Kidney (tissue), 14 donors: ENCODE measurements around the gene TTC7B. TPM values are rescaled to one million over a fixed set of nuclear protein-coding genes. Genes with fewer than 3 reads are reported as not detected.
A peak's percentile ranks its signal among the peaks of the same experiment; 100 is the strongest.
"Not testable (repeated sequence)": the region's sequence is repeated elsewhere in the genome, so short reads cannot be mapped to it uniquely, and the experiment has no call there.

Source experiments
- DNase-seq, 5 donors: peaks; one replicate each; pipeline ENCODE4 v3.0.0-alpha.2; 2013 to 2020
- FAIRE-seq: peaks from 2 replicates; lab custom pipeline; 2012; peaks lifted over from hg19 to GRCh38; lab: Jason Lieb, UNC
- H3K27ac ChIP-seq, 2 donors: one replicate each; pipeline ENCODE4 v1.7.0; 2013; ENCODE audit warnings: low read depth in 2 of 2, low read length in 2 of 2, inconsistent platforms in 1 of 2
- H3K27me3 ChIP-seq: one replicate; pipeline ENCODE4 v1.7.1; 2013; ENCODE audit warnings: low read length, inconsistent platforms; ENCODE audit not compliant: control insufficient read depth, insufficient read depth
- H3K36me3 ChIP-seq, 3 donors: one replicate each; pipeline versions ENCODE4 v1.7.0 to v1.7.1; 2013; ENCODE audit warnings: low read length in 3 of 3, control low read depth in 1 of 3, inconsistent platforms in 1 of 3; ENCODE audit not compliant: insufficient read depth in 3 of 3, control insufficient read depth in 2 of 3
- H3K4me1 ChIP-seq, 3 donors: one replicate each; pipeline versions ENCODE4 v1.7.0 to v1.7.1; 2013; ENCODE audit warnings: low read length in 3 of 3, inconsistent platforms in 1 of 3, low read depth in 1 of 3; ENCODE audit not compliant: control insufficient read depth in 2 of 3, insufficient read depth in 2 of 3
- H3K4me3 ChIP-seq, 3 donors: one replicate each; pipeline versions ENCODE4 v1.7.0 to v1.8.1; 2013; ENCODE audit warnings: low read length in 3 of 3, control low read depth in 1 of 3, inconsistent platforms in 1 of 3
- H3K9ac ChIP-seq, 3 donors: one replicate each; pipeline versions ENCODE4 v1.7.0 to v1.7.1; 2013; ENCODE audit warnings: low read length in 3 of 3, control low read depth in 1 of 3, inconsistent platforms in 1 of 3
- H3K9me3 ChIP-seq, 3 donors: one replicate each; pipeline versions ENCODE4 v1.7.0 to v1.7.1; 2013; ENCODE audit warnings: low read length in 3 of 3, control low read depth in 1 of 3, inconsistent platforms in 1 of 3; ENCODE audit not compliant: control insufficient read depth in 2 of 3, insufficient read depth in 1 of 3
- intact Hi-C: fragments of 100-400 bp; cut with DNase I; formaldehyde crosslinking; loops from one replicate; pipeline ENCODE4 v1.11.1; 2022
- polyA plus RNA-seq: library from polyadenylated mRNA; stranded (reverse); fragments of 350-450 nt; fragmentation: Illumina TruSeq; extraction: RNeasy Lipid Tissue Mini Kit (QIAGEN cat#74804); gene quantifications from one replicate; pipeline ENCODE4 v1.2.3, GENCODE V29; 2014; ENCODE audit warnings: low read depth, low replicate concordance; ENCODE audit not compliant: insufficient read depth
- total RNA-seq: library from RNA; stranded (reverse); fragmentation: NEBNext Ultra II Directional; extraction: Animal tissue kit (Norgen Biotek cat#: 25700); gene quantifications from one replicate; pipeline ENCODE4 v1.2.1, GENCODE V29; 2021
- TF ChIP-seq, protein P1 (sequence below): IDR thresholded peaks from 3 replicates; pipeline ENCODE4 v1.5.1; 2012; ENCODE audit warnings: mild to moderate bottlenecking, moderate library complexity, borderline replicate concordance; ENCODE audit not compliant: insufficient read depth; ENCODE audit errors: extremely low read depth
- donor health status: control.
- donor health status: control.
- donor health status: control.
- donor health status: control.
- donor health status: control.
- donor health status: DM: yes; HTN: yes; CAD: no.
- donor health status: Normal renal cell carcinoma (clear cell type).

TTC7B gene
- total and polyA plus RNA-seq, 2 donors from 2014 or later = 23.4 to 48.3 TPM

DNA sequence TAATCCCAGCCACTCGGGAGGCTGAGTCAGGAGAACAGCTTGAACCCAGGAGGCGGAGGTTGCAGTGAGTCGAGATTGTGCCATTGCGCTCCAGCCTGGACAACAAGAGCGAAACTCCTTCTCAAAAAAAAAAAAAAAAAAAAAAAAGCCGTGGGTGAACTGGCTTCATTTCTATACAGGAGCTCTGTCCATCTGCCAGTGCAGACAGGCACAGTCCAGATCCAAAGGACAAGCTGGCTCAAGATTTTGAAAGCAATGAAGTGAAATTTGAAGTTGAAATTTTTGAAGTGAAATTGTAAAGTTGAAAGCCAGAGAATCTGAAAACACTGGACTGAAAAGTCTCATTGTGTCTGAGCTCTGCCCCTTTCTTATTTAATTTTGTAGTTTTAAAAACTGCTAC is 284.7 kb downstream of the TTC7B start:
- Histone ChIP-seq H3K9ac (no peak overlapping the region), H3K27me3 (no peaks in the 10 kb centered on the region), H3K4me3 (no peak overlapping the region), H3K9me3 (no peaks in the 10 kb centered on the region), H3K4me1 (peaks cover 0 to 10% (median 8%) of the 10 kb centered on the region in 3 donors), H3K36me3 (no peaks in the 10 kb centered on the region), H3K27ac (no peak overlapping the region)
- intact Hi-C loops = no loop called here
- TF ChIP-seq, protein P1, sequence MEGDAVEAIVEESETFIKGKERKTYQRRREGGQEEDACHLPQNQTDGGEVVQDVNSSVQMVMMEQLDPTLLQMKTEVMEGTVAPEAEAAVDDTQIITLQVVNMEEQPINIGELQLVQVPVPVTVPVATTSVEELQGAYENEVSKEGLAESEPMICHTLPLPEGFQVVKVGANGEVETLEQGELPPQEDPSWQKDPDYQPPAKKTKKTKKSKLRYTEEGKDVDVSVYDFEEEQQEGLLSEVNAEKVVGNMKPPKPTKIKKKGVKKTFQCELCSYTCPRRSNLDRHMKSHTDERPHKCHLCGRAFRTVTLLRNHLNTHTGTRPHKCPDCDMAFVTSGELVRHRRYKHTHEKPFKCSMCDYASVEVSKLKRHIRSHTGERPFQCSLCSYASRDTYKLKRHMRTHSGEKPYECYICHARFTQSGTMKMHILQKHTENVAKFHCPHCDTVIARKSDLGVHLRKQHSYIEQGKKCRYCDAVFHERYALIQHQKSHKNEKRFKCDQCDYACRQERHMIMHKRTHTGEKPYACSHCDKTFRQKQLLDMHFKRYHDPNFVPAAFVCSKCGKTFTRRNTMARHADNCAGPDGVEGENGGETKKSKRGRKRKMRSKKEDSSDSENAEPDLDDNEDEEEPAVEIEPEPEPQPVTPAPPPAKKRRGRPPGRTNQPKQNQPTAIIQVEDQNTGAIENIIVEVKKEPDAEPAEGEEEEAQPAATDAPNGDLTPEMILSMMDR = no peak
- DNase-seq = no peak
- no peak for FAIRE-seq

DNA sequence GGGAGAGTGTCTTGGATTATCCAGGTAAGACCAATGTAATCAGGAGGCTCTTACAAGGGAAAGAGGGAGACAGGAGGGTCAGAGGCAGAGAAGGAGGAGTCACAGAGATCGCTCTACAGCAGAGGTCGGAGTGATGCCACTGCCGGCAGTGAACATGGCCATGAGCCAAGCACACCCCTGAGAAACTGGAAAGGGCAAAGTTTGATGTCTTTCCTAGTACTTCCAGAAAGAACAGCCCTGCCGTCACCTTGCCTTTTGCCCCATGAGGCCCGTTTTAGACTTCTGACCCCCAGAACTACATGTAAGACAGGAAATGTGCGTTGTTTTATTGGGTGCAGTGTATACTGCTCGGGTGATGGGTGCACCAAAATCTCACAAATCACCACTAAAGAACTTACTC is 285.7 kb downstream of the TTC7B start:
- peak in 1 of 5 donors; percentile 21 for DNase-seq
- Histone ChIP-seq H3K27me3 (no peaks in the 10 kb centered on the region), H3K36me3 (no peaks in the 10 kb centered on the region), H3K4me1 (peaks cover 0 to 10% (median 5%) of the 10 kb centered on the region in 3 donors), H3K4me3 (no peak overlapping the region), H3K27ac (no peak overlapping the region), H3K9ac (no peak overlapping the region), H3K9me3 (no peaks in the 10 kb centered on the region)
- no peak for FAIRE-seq
- intact Hi-C loops = no loop called here
- TF ChIP-seq, protein P1 = no peak

DNA sequence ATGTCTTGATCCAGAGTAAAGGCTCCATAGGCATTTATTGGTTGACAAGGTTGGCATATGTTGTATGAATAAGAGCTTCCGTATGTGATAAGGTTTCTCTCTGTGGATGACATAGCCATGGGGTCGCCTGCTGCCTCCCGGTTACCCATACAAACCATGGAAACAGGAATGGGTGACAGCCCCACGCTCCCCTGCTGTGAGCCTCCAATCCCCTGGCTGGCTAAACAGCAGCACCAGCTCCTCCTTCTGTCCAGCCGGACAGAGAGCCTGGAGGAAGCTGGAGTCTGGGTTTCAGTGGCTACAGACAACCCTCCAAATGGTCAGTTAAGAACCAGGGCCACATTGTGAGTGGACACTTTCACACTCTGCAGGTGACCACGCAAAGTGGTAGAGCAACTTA is 288.3 kb downstream of the TTC7B start:
- H3K27me3 ChIP-seq = no peaks in the 10 kb centered on the region

DNA sequence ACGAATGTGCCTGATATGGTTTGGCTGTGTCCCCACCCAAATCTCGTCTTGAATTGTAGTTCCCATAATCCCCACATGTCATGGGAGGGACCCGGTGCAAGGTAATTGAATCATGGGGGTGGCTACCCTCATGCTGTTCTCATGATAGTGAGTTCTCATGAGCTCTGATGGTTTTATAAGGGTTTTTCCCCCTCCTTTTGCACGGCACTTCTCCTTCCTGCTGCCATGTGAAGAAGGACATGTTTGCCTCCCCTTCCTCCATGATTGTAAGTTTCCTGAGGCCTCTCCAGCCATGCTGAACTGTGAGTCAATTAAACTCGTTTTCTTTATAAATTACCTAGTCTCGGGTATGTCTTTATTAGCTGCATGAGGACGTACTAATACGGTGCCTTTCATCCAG is 289.7 kb downstream of the TTC7B start:
- H3K36me3 ChIP-seq, H3K27ac ChIP-seq, FAIRE-seq, H3K4me3 ChIP-seq, intact Hi-C loops, DNase-seq, H3K4me1 ChIP-seq, H3K27me3 ChIP-seq, H3K9ac ChIP-seq, H3K9me3 ChIP-seq: not testable (repeated sequence)

More for the DNA sequence above, 288.3 kb downstream of the TTC7B start:
- TF ChIP-seq, protein P1 = no peak
- Histone ChIP-seq H3K9me3 (no peaks in the 10 kb centered on the region), H3K4me1 (peaks cover 0 to 10% (median 0%) of the 10 kb centered on the region in 3 donors), H3K27ac (no peak overlapping the region), H3K4me3 (no peak overlapping the region), H3K36me3 (no peaks in the 10 kb centered on the region), H3K9ac (no peak overlapping the region)
- no peak for FAIRE-seq
- intact Hi-C loops = no loop called here
- DNase-seq = peak in 1 of 5 donors; percentile 36

DNA sequence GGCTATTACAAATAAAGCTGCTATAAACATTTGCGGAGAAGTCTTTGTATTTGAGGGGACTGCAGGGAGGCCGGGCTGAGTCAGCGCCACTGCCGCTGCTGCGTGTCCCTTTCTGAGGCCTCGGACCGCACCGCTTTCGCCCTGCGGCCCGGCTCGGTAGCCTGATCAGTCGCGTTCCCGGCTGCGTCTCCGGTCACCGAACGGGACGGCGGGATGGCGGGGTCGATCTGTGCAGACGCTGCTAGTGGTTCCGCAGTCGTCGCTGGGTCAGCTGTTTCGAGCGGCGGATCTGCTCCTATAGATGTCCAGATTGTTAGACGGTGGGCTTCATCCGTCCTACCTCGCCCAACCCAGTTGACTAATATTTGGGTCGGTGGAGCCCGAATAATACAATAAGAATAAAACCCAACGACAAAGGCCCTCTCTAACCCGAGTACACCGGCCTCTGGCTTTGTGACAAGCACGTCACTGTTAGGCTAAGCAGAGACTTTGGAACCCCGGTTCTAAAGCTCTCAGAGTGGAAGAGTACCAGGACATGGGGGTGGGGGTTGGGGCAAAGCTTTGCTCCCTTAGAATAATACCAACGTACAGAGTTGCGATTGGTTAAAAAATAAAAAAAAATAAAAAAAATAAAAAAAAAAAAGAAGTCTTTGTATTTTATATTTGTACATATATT is 290.7 kb downstream of the TTC7B start:
- peak in 1 of 5 donors; percentile 37 for DNase-seq
- H3K4me3 ChIP-seq, intact Hi-C loops, H3K9ac ChIP-seq, FAIRE-seq, H3K27ac ChIP-seq, H3K9me3 ChIP-seq, H3K27me3 ChIP-seq, H3K36me3 ChIP-seq: not testable (repeated sequence)
- peaks cover 0 to 13% (median 11%) of the 10 kb centered on the region in 3 donors for H3K4me1 ChIP-seq
